Esophagus muscularis mucosa (tissue), 3 donors: Measurements from ENCODE around the gene TRAPPC3.

ENCODE experiments used
- CTCF ChIP-seq, 3 experiments: fragments of 200-600 bp in 2 of 3; fragments of 450-650 bp in 1 of 3; sonication (generic) in 2 of 3; IDR thresholded peaks; one replicate each; pipeline ENCODE4 v1.5.1; 2017 to 2019; ENCODE audit warnings: antibody characterized with exemption in 3 of 3, mild to moderate bottlenecking in 2 of 3, moderate library complexity in 1 of 3
- POLR2A ChIP-seq: fragments of 450-650 bp; IDR thresholded peaks from one replicate; pipeline ENCODE4 v1.6.1; 2017; ENCODE audit warnings: antibody characterized with exemption, moderate library complexity, mild to moderate bottlenecking, low read depth
- POLR2AphosphoS5 ChIP-seq, 2 donors: sonication (generic); formaldehyde crosslinking; IDR thresholded peaks; one replicate each; pipeline ENCODE4 v1.6.1; 2017; ENCODE audit warnings: antibody characterized with exemption in 2 of 2

- TF ChIP-seq CTCF (IDR thresholded peaks at IDR 0.05): no peak
- no peak for TF ChIP-seq POLR2A
- TF ChIP-seq POLR2AphosphoS5 (IDR thresholded peaks at IDR 0.05): no peak
Measured at GRCh38 chr1:36174713-36175112, 25.4 kb upstream of the TRAPPC3 start.
